HepG2 (cell line): ENCODE measurements around the gene BRIP1. TPM values are rescaled to one million over a fixed set of nuclear protein-coding genes. Genes with fewer than 3 reads are reported as not detected.

Source experiments
- ATAC-seq: fragments of 200-7000 bp; cut with Tn5 transposase; 3 replicates; pipeline ENCODE4 v1.9.1; 2020; ENCODE audit warnings: mild to moderate bottlenecking, moderate library complexity
- BruUV-seq: library from RNA; stranded (reverse); fragments of 400-500 nt; replicated peaks from 2 replicates; lab custom pipeline; 2021; lab: Mats Ljungman, UMichigan
- CTCF ChIA-PET: fragments of 300-600 bp; formaldehyde crosslinking; extraction: SDS; loops from one replicate; lab custom pipeline; 2021; ENCODE audit warnings: low total read pairs, inconsistent platforms, low intra/inter-chr PET ratio; lab: Yijun Ruan, JAX
- POLR2A ChIA-PET: fragments of 350-600 bp; sonication (Branson Sonifier 250); formaldehyde crosslinking; loops from one replicate; lab custom pipeline; 2020; ENCODE audit warnings: antibody characterized with exemption, inconsistent platforms; lab: Yijun Ruan, JAX
- DNase-seq: peaks from one replicate; pipeline ENCODE4 v3.0.0-alpha.2; 2015; ENCODE audit warnings: low spot score
- FAIRE-seq: peaks from 3 replicates; lab custom pipeline; 2011; peaks lifted over from hg19 to GRCh38; lab: Jason Lieb, UNC
- H2AFZ ChIP-seq: one replicate; pipeline ENCODE4 v1.6.1; 2011; ENCODE audit warnings: low read length, inconsistent platforms
- H3K27ac ChIP-seq: fragments of 300-600 bp; 3 replicates; pipeline ENCODE4 v1.8.0; 2011; ENCODE audit warnings: mixed run types, mild to moderate bottlenecking, mixed read lengths, low read length, inconsistent platforms; ENCODE audit not compliant: insufficient read depth; ENCODE audit errors: extremely low read length
- H3K27me3 ChIP-seq, 2 experiments: fragments of 200-600 bp in 1 of 2; 2 replicates in 1 of 2; 3 replicates in 1 of 2; pipeline versions ENCODE4 v1.6.0 to v1.8.0; 2011; ENCODE audit warnings: low read length in 2 of 2, mild to moderate bottlenecking in 2 of 2, moderate library complexity in 2 of 2, inconsistent platforms in 1 of 2; ENCODE audit not compliant: insufficient read depth in 2 of 2, control insufficient read depth in 1 of 2
- H3K36me3 ChIP-seq, 2 experiments: fragments of 200-600 bp in 1 of 2; replicated peaks in 1 of 2; 2 replicates in 1 of 2; 3 replicates in 1 of 2; pipeline versions ENCODE4 v1.5.1 to v1.8.0; 2011; ENCODE audit warnings: low read length in 2 of 2, inconsistent platforms in 1 of 2; ENCODE audit not compliant: insufficient read depth in 2 of 2, control insufficient read depth in 1 of 2
- H3K4me1 ChIP-seq: 2 replicates; pipeline ENCODE4 v1.5.1; 2012; ENCODE audit warnings: low read length, inconsistent platforms; ENCODE audit not compliant: insufficient read depth
- H3K4me2 ChIP-seq: 2 replicates; pipeline ENCODE4 v1.6.0; 2011; ENCODE audit warnings: low read depth, low read length, inconsistent platforms
- H3K4me3 ChIP-seq, 3 experiments: fragments of 200-600 bp in 1 of 3; sonication (generic), shearing (Covaris generic) in 1 of 3; replicated peaks in 1 of 3; 2 replicates each; pipeline ENCODE4 v1.5.1; 2011 to 2016; ENCODE audit warnings: low read length in 3 of 3, inconsistent platforms in 2 of 3, low read depth in 2 of 3, mild to moderate bottlenecking in 2 of 3, control low read depth in 1 of 3, mixed read lengths in 1 of 3; ENCODE audit not compliant: insufficient read depth in 1 of 3
- H3K79me2 ChIP-seq: one replicate; pipeline ENCODE4 v1.6.1; 2011; ENCODE audit warnings: low read length, inconsistent platforms; ENCODE audit not compliant: insufficient read depth
- H3K9ac ChIP-seq: 2 replicates; pipeline ENCODE4 v1.6.0; 2011; ENCODE audit warnings: mild to moderate bottlenecking, low read depth, low read length, inconsistent platforms; ENCODE audit not compliant: insufficient read depth
- H3K9me3 ChIP-seq: 2 replicates; pipeline ENCODE4 v1.5.1; 2012; ENCODE audit warnings: mild to moderate bottlenecking, low read length
- H4K20me1 ChIP-seq: 2 replicates; pipeline ENCODE4 v1.6.0; 2011; ENCODE audit warnings: inconsistent platforms, mild to moderate bottlenecking, low read length, moderate library complexity; ENCODE audit not compliant: insufficient read depth
- BRCA1 ChIP-seq: sonication (generic); formaldehyde crosslinking; IDR thresholded peaks from 2 replicates; pipeline ENCODE4 v1.4.0; 2020; ENCODE audit warnings: missing genetic modification reagents
- HOXA3 ChIP-seq: sonication (generic); formaldehyde crosslinking; IDR thresholded peaks from 2 replicates; pipeline ENCODE4 v1.5.0; 2020; ENCODE audit warnings: missing genetic modification reagents
- NR2F1 ChIP-seq, 2 experiments: fragments of 450-650 bp in 1 of 2; formaldehyde crosslinking in 1 of 2; IDR thresholded peaks; 2 replicates each; pipeline versions ENCODE4 v1.5.0 to v1.6.1; 2016 to 2020; ENCODE audit warnings: mild to moderate bottlenecking in 1 of 2, missing compliant biosample characterization in 1 of 2, missing genetic modification reagents in 1 of 2, moderate library complexity in 1 of 2
- POLR2AphosphoS2 ChIP-seq: IDR thresholded peaks from 2 replicates; pipeline ENCODE4 v1.6.1; 2011; ENCODE audit warnings: low read depth, low read length, improper control_type of control experiment
- RORA ChIP-seq: sonication (generic); formaldehyde crosslinking; IDR thresholded peaks from 2 replicates; pipeline ENCODE4 v1.5.0; 2020; ENCODE audit warnings: mild to moderate bottlenecking, missing genetic modification reagents, moderate library complexity
- ZC3H13 ChIP-seq: sonication (generic); formaldehyde crosslinking; IDR thresholded peaks from 2 replicates; pipeline ENCODE4 v1.8.1; 2023; ENCODE audit warnings: mild to moderate bottlenecking, missing genetic modification reagents, moderate library complexity
- ZNF326 ChIP-seq: sonication (generic); formaldehyde crosslinking; IDR thresholded peaks from 2 replicates; pipeline ENCODE4 v1.4.0; 2020; ENCODE audit warnings: missing genetic modification reagents, borderline replicate concordance
- ZNF33B ChIP-seq: sonication (generic); formaldehyde crosslinking; IDR thresholded peaks from 2 replicates; pipeline ENCODE4 v1.5.1; 2020; ENCODE audit warnings: mild to moderate bottlenecking, missing genetic modification reagents
- ZNF547 ChIP-seq: sonication (generic); formaldehyde crosslinking; IDR thresholded peaks from 2 replicates; pipeline ENCODE4 v1.5.1; 2020; ENCODE audit warnings: mild to moderate bottlenecking, missing genetic modification reagents
- ZNF564 ChIP-seq: sonication (generic); formaldehyde crosslinking; IDR thresholded peaks from 2 replicates; pipeline ENCODE4 v1.8.1; 2023; ENCODE audit warnings: mild to moderate bottlenecking, missing genetic modification reagents
- ZNF619 ChIP-seq: sonication (generic); formaldehyde crosslinking; IDR thresholded peaks from 2 replicates; pipeline ENCODE4 v1.4.0; 2020; ENCODE audit warnings: mild to moderate bottlenecking, missing genetic modification reagents
- ZNF720 ChIP-seq: sonication (generic); formaldehyde crosslinking; IDR thresholded peaks from 2 replicates; pipeline ENCODE4 v1.4.0; 2020; ENCODE audit warnings: missing genetic modification reagents
- WGBS: methylation state at CpG from one replicate; pipeline ENCODE4 v1.1.6; 2017; ENCODE audit warnings: low lambda C conversion rate; 5-methylcytosine and 5-hydroxymethylcytosine counted together
- in situ Hi-C: cut with HindIII; loops from 2 replicates; pipeline ENCODE4 v1.10.0; 2017; ENCODE audit warnings: low pct_unique_long_range_greater_than_20kb; ENCODE audit not compliant: extremely low pct_ligation_motif_present
- intact Hi-C: fragments of 100-400 bp; cut with micrococcal nuclease; formaldehyde crosslinking; loops from one replicate; pipeline ENCODE4 v1.10.0; 2022; ENCODE audit not compliant: unreplicated experiment
- polyA plus RNA-seq, 8 experiments: library from polyadenylated mRNA; depleted of rRNA in 3 of 8; stranded (reverse) in 7 of 8; unstranded in 1 of 8; fragments of >200 nt; fragmentation: Illumina TruSeq in 4 of 8; extraction: Trizol in 4 of 8; gene quantifications; 2 replicates each; pipeline versions ENCODE4 v1.2.1 to v1.2.3, GENCODE V29; 2011 to 2016; ENCODE audit warnings: low read depth in 4 of 8, missing spikeins in 1 of 8, mixed read lengths in 1 of 8; ENCODE audit not compliant: insufficient read depth in 1 of 8
- total RNA-seq, 5 experiments: library from RNA; depleted of rRNA; stranded (reverse); fragments of >200 nt; fragmentation: Illumina TruSeq; extraction: Trizol; gene quantifications; 2 replicates each; pipeline ENCODE4 v1.2.3, GENCODE V29; 2016; ENCODE audit warnings: low read depth in 1 of 5
- TF ChIP-seq, protein P1 (sequence below): IDR thresholded peaks from 2 replicates; pipeline ENCODE4 v1.6.1; 2016; ENCODE audit warnings: missing compliant biosample characterization, missing genetic modification reagents, borderline replicate concordance
- TF ChIP-seq, protein P2 (sequence below): sonication (generic); formaldehyde crosslinking; IDR thresholded peaks from 2 replicates; pipeline ENCODE4 v1.8.0; 2022; ENCODE audit warnings: low read depth, missing genetic modification reagents
- TF ChIP-seq, protein P3 (sequence below): sonication (generic); formaldehyde crosslinking; IDR thresholded peaks from 2 replicates; pipeline ENCODE4 v1.4.0; 2020; ENCODE audit warnings: mild to moderate bottlenecking, missing genetic modification reagents

BRIP1 gene
- total and polyA plus RNA-seq, 2 of the 13 experiments (the other 11 are each of a cell fraction or from before 2014, with no cell fraction given), result 3.8 to 27.7 TPM

DNA sequence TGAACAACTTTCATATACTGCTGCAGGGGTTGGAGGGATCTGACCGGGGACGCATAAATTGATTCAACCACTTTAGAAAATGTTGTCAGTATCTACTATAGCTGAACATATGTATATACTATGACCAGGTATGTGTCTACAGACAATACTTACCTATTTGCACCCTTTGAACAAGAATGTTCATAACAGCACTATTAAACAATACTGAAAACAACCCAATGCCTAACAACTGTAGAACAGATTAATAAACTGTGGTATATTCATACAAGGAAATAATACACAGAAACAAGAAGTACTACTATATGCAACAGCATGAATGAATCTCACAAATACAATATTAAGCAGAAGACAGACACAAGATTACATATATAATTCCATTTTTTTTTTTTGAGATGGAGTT lies 10.5 kb downstream of the BRIP1 start:
- Histone ChIP-seq H3K9me3 (no peaks in the 10 kb centered on the region), H4K20me1 (no peaks in the 10 kb centered on the region), H3K4me3 (no peak overlapping the region), H3K4me2 (no peak overlapping the region), H3K4me1 (no peaks in the 10 kb centered on the region), H2AFZ (no peak overlapping the region), H3K27ac (no peak overlapping the region), H3K27me3 (no peaks in the 10 kb centered on the region), H3K9ac (no peak overlapping the region), H3K36me3 (peaks cover 3 to 50% of the 10 kb centered on the region in 2 experiments), H3K79me2 (peaks cover 2% of the 10 kb centered on the region)
- in situ Hi-C loops (no loop called here), intact Hi-C loops (no loop called here)
- FAIRE-seq (no peak), DNase-seq (no peak), ATAC-seq (no peak)
- CTCF ChIA-PET, result no interaction called here
- 97% methylated on average over 2 of the region's 2 CpGs for WGBS
- POLR2A ChIA-PET, result no interaction called here
- TF ChIP-seq, protein P1, sequence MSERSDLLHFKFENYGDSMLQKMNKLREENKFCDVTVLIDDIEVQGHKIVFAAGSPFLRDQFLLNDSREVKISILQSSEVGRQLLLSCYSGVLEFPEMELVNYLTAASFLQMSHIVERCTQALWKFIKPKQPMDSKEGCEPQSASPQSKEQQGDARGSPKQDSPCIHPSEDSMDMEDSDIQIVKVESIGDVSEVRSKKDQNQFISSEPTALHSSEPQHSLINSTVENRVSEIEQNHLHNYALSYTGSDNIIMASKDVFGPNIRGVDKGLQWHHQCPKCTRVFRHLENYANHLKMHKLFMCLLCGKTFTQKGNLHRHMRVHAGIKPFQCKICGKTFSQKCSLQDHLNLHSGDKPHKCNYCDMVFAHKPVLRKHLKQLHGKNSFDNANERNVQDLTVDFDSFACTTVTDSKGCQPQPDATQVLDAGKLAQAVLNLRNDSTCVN (CRISPR knock-in tag), result no peak
- no peak for TF ChIP-seq HOXA3 (CRISPR knock-in tag)
- TF ChIP-seq POLR2AphosphoS2, result no peak
- TF ChIP-seq ZNF720 (CRISPR knock-in tag), result no peak
- TF ChIP-seq RORA (CRISPR knock-in tag), result no peak
- TF ChIP-seq ZNF547 (CRISPR knock-in tag), result no peak
- no peak for TF ChIP-seq NR2F1 (CRISPR knock-in tag; IDR thresholded peaks at IDR 0.05)
- TF ChIP-seq, protein P2, sequence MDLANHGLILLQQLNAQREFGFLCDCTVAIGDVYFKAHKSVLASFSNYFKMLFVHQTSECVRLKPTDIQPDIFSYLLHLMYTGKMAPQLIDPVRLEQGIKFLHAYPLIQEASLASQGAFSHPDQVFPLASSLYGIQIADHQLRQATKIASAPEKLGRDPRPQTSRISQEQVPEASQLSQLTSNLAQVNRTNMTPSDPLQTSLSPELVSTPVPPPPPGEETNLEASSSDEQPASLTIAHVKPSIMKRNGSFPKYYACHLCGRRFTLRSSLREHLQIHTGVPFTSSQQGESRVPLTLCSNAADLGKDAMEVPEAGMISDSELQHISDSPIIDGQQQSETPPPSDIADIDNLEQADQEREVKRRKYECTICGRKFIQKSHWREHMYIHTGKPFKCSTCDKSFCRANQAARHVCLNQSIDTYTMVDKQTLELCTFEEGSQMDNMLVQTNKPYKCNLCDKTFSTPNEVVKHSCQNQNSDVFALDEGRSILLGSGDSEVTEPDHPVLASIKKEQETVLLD (CRISPR knock-in tag), result no peak
- TF ChIP-seq ZC3H13 (CRISPR knock-in tag), result no peak
- TF ChIP-seq ZNF564 (CRISPR knock-in tag), result no peak
- no peak for TF ChIP-seq ZNF33B
- TF ChIP-seq ZNF619 (CRISPR knock-in tag), result no peak
- TF ChIP-seq BRCA1 (CRISPR knock-in tag), result no peak
- TF ChIP-seq, protein P3, sequence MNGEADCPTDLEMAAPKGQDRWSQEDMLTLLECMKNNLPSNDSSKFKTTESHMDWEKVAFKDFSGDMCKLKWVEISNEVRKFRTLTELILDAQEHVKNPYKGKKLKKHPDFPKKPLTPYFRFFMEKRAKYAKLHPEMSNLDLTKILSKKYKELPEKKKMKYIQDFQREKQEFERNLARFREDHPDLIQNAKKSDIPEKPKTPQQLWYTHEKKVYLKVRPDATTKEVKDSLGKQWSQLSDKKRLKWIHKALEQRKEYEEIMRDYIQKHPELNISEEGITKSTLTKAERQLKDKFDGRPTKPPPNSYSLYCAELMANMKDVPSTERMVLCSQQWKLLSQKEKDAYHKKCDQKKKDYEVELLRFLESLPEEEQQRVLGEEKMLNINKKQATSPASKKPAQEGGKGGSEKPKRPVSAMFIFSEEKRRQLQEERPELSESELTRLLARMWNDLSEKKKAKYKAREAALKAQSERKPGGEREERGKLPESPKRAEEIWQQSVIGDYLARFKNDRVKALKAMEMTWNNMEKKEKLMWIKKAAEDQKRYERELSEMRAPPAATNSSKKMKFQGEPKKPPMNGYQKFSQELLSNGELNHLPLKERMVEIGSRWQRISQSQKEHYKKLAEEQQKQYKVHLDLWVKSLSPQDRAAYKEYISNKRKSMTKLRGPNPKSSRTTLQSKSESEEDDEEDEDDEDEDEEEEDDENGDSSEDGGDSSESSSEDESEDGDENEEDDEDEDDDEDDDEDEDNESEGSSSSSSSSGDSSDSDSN (CRISPR knock-in tag), result no peak
- TF ChIP-seq ZNF326 (CRISPR knock-in tag), result no peak
- no TSS peak for BruUV-seq
